PC-3 (cell line): ENCODE data around the gene BORCS8. TPM values are rescaled to one million over a fixed set of nuclear protein-coding genes. Genes with fewer than 3 reads are reported as not detected.

Experiments
- ATAC-seq: fragments of 200-7000 bp; cut with Tn5 transposase; 2 replicates; pipeline ENCODE4 v1.9.1; 2020; ENCODE audit warnings: mild to moderate bottlenecking, moderate library complexity
- BruUV-seq: library from RNA; stranded (reverse); fragments of 400-500 nt; replicated peaks from 2 replicates; lab custom pipeline; 2021; lab: Mats Ljungman, UMichigan
- CTCF ChIA-PET: fragments of 300-600 bp; sonication (Branson Sonifier 250); formaldehyde crosslinking; loops from one replicate; lab custom pipeline; 2022; ENCODE audit warnings: antibody characterized with exemption; lab: Charles Lee
- POLR2A ChIA-PET: fragments of 300-600 bp; sonication (Branson Sonifier 250); formaldehyde crosslinking; loops from one replicate; lab custom pipeline; 2022; ENCODE audit warnings: antibody characterized with exemption; ENCODE audit not compliant: unreplicated experiment; lab: Charles Lee
- DNase-seq: peaks from one replicate; pipeline ENCODE4 v3.0.0-alpha.2; 2015
- H2AFZ ChIP-seq: fragments of 300-600 bp; sonication (generic); 2 replicates; pipeline ENCODE4 v1.6.0; 2016; ENCODE audit warnings: antibody characterized with exemption, low read length
- H3F3A ChIP-seq: fragments of 300-600 bp; sonication (generic); one replicate; pipeline ENCODE4 v1.6.0; 2017; ENCODE audit warnings: antibody characterized with exemption, low read length, control low read depth, mild to moderate bottlenecking; ENCODE audit not compliant: unreplicated experiment
- H3K27ac ChIP-seq: fragments of 300-600 bp; sonication (generic); 2 replicates; pipeline ENCODE4 v1.5.1; 2016; ENCODE audit warnings: mild to moderate bottlenecking, low read length
- H3K27me3 ChIP-seq: fragments of 300-600 bp; sonication (generic); 2 replicates; pipeline ENCODE4 v1.6.1; 2016; ENCODE audit warnings: low read length, mixed read lengths
- H3K36me3 ChIP-seq: fragments of 300-600 bp; sonication (generic); 2 replicates; pipeline ENCODE4 v1.6.1; 2016; ENCODE audit warnings: low read depth, mixed run types, low read length, mixed read lengths
- H3K4me1 ChIP-seq: fragments of 300-600 bp; sonication (generic); 2 replicates; pipeline ENCODE4 v1.5.1; 2016; ENCODE audit warnings: low read length; ENCODE audit not compliant: insufficient read depth
- H3K4me2 ChIP-seq: fragments of 300-600 bp; sonication (generic); 2 replicates; pipeline ENCODE4 v1.6.0; 2016; ENCODE audit warnings: low read length
- H3K4me3 ChIP-seq: fragments of 300-600 bp; sonication (generic); 2 replicates; pipeline ENCODE4 v1.5.1; 2016; ENCODE audit warnings: mild to moderate bottlenecking, low read length, mixed read lengths
- H3K79me2 ChIP-seq: fragments of 300-600 bp; sonication (generic); 2 replicates; pipeline ENCODE4 v1.6.1; 2017; ENCODE audit warnings: low read length, mixed read lengths
- H3K9ac ChIP-seq: fragments of 300-600 bp; sonication (generic); 2 replicates; pipeline ENCODE4 v1.6.0; 2016; ENCODE audit warnings: mild to moderate bottlenecking, low read length
- H3K9me2 ChIP-seq: fragments of 300-600 bp; sonication (generic); replicated peaks from 2 replicates; pipeline ENCODE4 v1.6.1; 2016; ENCODE audit warnings: mixed run types, low read length, mixed read lengths
- H3K9me3 ChIP-seq: fragments of 300-600 bp; sonication (generic); 2 replicates; pipeline ENCODE4 v1.6.1; 2016; ENCODE audit warnings: low read length, mixed read lengths
- H4K20me1 ChIP-seq: fragments of 300-600 bp; sonication (generic); 2 replicates; pipeline ENCODE4 v1.6.1; 2016; ENCODE audit warnings: low read length, mixed read lengths
- CTCF ChIP-seq: fragments of 300-600 bp; sonication (generic); conservative IDR thresholded peaks from 2 replicates; pipeline ENCODE4 v1.5.1; 2017; ENCODE audit warnings: antibody characterized with exemption, low read depth, mild to moderate bottlenecking, low read length
- EZH2 ChIP-seq: fragments of 300-600 bp; sonication (generic); IDR thresholded peaks from one replicate; pipeline ENCODE4 v1.6.1; 2017; ENCODE audit warnings: antibody characterized with exemption, mild to moderate bottlenecking, low read length; ENCODE audit not compliant: unreplicated experiment
- EZH2phosphoT487 ChIP-seq: fragments of 300-600 bp; sonication (generic); IDR thresholded peaks from 2 replicates; pipeline ENCODE4 v1.6.1; 2018; ENCODE audit warnings: mild to moderate bottlenecking, antibody characterized with exemption, low read length, borderline replicate concordance
- intact Hi-C: fragments of 100-400 bp; cut with micrococcal nuclease; formaldehyde crosslinking; loops from 2 replicates; pipeline ENCODE4 v1.9.0; 2023
- total RNA-seq: library from RNA; depleted of rRNA; stranded (reverse); fragments of >200 nt; gene quantifications from 2 replicates; pipeline ENCODE4 v1.2.3, GENCODE V29; 2014

The BORCS8 gene
- total RNA-seq, 1 experiment from 2014 or later, result 33.1 TPM

GRCh38 chr19:19154768-19155494, 37.0 kb downstream of the BORCS8 start:
- POLR2A ChIA-PET, result no interaction called here
- Histone ChIP-seq H3K9ac (no peak overlapping the region), H3K27me3 (no peaks in the 10 kb centered on the region), H3K79me2 (no peaks in the 10 kb centered on the region), H4K20me1 (no peaks in the 10 kb centered on the region), H3K36me3 (no peaks in the 10 kb centered on the region), H2AFZ (no peak overlapping the region), H3K4me1 (no peaks in the 10 kb centered on the region), H3K9me3 (no peaks in the 10 kb centered on the region), H3K9me2 (no peaks in the 10 kb centered on the region), H3K4me3 (no peak overlapping the region), H3K27ac (no peak overlapping the region), H3K4me2 (no peak overlapping the region), H3F3A (no peaks in the 10 kb centered on the region)
- no peak for ATAC-seq
- CTCF ChIA-PET, result no interaction called here
- BruUV-seq, result no TSS peak
- intact Hi-C loops, result no loop called here
- TF ChIP-seq EZH2phosphoT487, result no peak
- no peak for TF ChIP-seq CTCF
- TF ChIP-seq EZH2, result no peak
- no peak for DNase-seq

- H3K4me2 ChIP-seq, result no peak overlapping the region
- CTCF ChIA-PET, result no interaction called here
- H3K4me3 ChIP-seq, result no peak overlapping the region
- no peak overlapping the region for H3K27ac ChIP-seq
- no peaks in the 10 kb centered on the region for H3K9me2 ChIP-seq
- H3K4me1 ChIP-seq, result no peaks in the 10 kb centered on the region
- intact Hi-C loops, result no loop called here
- no peaks in the 10 kb centered on the region for H4K20me1 ChIP-seq
- H3F3A ChIP-seq, result no peaks in the 10 kb centered on the region
- H3K9ac ChIP-seq, result no peak overlapping the region
- H3K9me3 ChIP-seq, result no peaks in the 10 kb centered on the region
- POLR2A ChIA-PET, result no interaction called here
- DNase-seq, result no peak
- H2AFZ ChIP-seq, result no peak overlapping the region
- TF ChIP-seq CTCF (no peak), EZH2phosphoT487 (no peak), EZH2 (no peak)
- BruUV-seq, result no TSS peak
- no peaks in the 10 kb centered on the region for H3K27me3 ChIP-seq
- no peaks in the 10 kb centered on the region for H3K79me2 ChIP-seq
- no peak for ATAC-seq
- H3K36me3 ChIP-seq, result peaks cover 3% of the 10 kb centered on the region; the same call in 1 of the 2 replicates
These were observed 39.1 kb downstream of the BORCS8 start for GRCh38 chr19:19152668-19153384.

- no peaks in the 10 kb centered on the region for H3F3A ChIP-seq
- no peak overlapping the region for H3K9ac ChIP-seq
- H2AFZ ChIP-seq, result no peak overlapping the region
- H3K9me2 ChIP-seq, result no peaks in the 10 kb centered on the region
- H3K27me3 ChIP-seq, result no peaks in the 10 kb centered on the region
- no peaks in the 10 kb centered on the region for H4K20me1 ChIP-seq
- TF ChIP-seq EZH2 (no peak), CTCF (no peak), EZH2phosphoT487 (no peak)
- no TSS peak for BruUV-seq
- no peak overlapping the region for H3K27ac ChIP-seq
- DNase-seq (no peak), ATAC-seq (no peak)
- no peaks in the 10 kb centered on the region for H3K9me3 ChIP-seq
- intact Hi-C loops, result no loop called here
- H3K4me1 ChIP-seq, result no peaks in the 10 kb centered on the region
- peaks cover 3% of the 10 kb centered on the region for H3K36me3 ChIP-seq
- POLR2A ChIA-PET, result no interaction called here
- H3K4me3 ChIP-seq, result no peak overlapping the region
- CTCF ChIA-PET, result no interaction called here
- H3K4me2 ChIP-seq, result no peak overlapping the region
- H3K79me2 ChIP-seq, result no peaks in the 10 kb centered on the region
These were observed 40.5 kb downstream of the BORCS8 start for GRCh38 chr19:19151418-19151817.
